Activated T-cell treated with anti-CD3 and anti-CD28 coated beads, Interleukin-2, amount 50 U/mL, for 4 hours (primary cell): Measurements from ENCODE around the gene DCC. TPM values are rescaled to one million over a fixed set of nuclear protein-coding genes. Genes with fewer than 3 reads are reported as not detected.
"Not testable (repeated sequence)": the region's sequence is repeated elsewhere in the genome, so short reads cannot be mapped to it uniquely, and the experiment has no call there.

Experiments used
- ATAC-seq, 2 donors: fragments of 200-7000 bp; cut with Tn5 transposase; one replicate each; pipeline ENCODE4 v1.10.0; 2021
- DNase-seq: peaks from one replicate; pipeline ENCODE4 v3.0.0-alpha.2; 2020
- H3K27me3 Mint-ChIP-seq: one replicate; pipeline ENCODE4 v1.8.0; 2021; ENCODE audit warnings: low read depth, mixed read lengths
- H3K36me3 Mint-ChIP-seq: one replicate; pipeline ENCODE4 v1.8.0; 2022; ENCODE audit warnings: mixed read lengths; ENCODE audit not compliant: insufficient read depth
- H3K4me1 Mint-ChIP-seq: one replicate; pipeline ENCODE4 v1.8.0; 2021; ENCODE audit warnings: low read depth, mixed read lengths
- H3K4me3 Mint-ChIP-seq: one replicate; pipeline ENCODE4 v1.8.0; 2021; ENCODE audit warnings: mild to moderate bottlenecking, moderate library complexity, mixed read lengths
- H3K9me3 Mint-ChIP-seq: one replicate; pipeline ENCODE4 v1.8.0; 2021; ENCODE audit warnings: mixed read lengths
- total RNA-seq, 3 donors: library from RNA; stranded (reverse); gene quantifications; one replicate each; pipeline ENCODE4 v1.2.1, GENCODE V29; 2021

Gene DCC
- total RNA-seq, 3 donors from 2014 or later: not detected

DNA sequence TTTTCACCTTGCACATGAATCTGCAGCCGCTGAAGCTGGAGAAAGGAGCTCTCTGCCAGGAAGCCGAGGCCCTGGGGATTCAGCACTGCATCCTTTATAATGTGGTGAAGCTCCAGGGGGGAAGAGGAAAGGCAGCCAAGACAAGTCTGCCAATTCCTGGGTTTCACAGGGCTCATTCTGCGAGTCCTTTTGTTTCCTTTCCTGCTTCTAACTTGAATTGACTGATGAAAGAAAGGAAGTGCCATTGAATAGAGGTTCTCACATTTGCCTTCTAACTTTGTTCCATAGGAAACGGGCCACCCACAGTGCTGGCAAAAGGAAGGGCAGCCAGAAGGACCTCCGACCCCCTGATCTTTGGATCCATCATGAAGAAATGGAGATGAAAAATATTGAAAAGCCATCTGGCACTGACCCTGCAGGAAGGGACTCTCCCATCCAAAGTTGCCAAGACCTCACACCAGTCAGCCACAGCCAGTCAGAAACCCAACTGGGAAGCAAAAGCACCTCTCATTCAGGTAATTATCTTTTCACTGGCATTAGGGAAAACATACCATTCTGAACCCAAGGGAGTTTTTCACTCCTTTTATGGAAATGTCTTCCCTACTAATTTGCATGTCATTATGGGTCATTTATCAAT lies 1119.1 kb downstream of the DCC start:
- H3K27me3 Mint-ChIP-seq: no peaks in the 10 kb centered on the region
- DNase-seq: no peak
- no peaks in the 10 kb centered on the region for H3K36me3 Mint-ChIP-seq
- no peaks in the 10 kb centered on the region for H3K4me1 Mint-ChIP-seq
- no peak overlapping the region for H3K4me3 Mint-ChIP-seq
- ATAC-seq: no peak
- peaks cover 5% of the 10 kb centered on the region for H3K9me3 Mint-ChIP-seq

DNA sequence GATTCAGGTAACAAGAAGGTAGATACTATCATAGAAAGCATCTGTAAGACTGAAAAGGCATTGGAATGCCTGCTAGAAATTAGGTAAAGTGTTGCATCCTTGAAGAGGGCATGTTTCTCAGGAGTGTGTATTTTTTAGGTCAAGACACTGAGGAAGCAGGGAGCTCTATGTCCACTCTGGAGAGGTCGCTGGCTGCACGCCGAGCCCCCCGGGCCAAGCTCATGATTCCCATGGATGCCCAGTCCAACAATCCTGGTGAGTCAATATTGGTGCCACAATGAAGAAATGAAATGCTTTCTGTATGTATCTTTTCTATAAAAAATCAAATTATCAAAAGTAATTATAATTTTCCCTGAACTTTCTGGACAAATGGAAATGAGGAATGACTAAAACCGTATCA lies 1127.8 kb downstream of the DCC start:
- Mint-ChIP-seq H3K4me1 (no peaks in the 10 kb centered on the region), H3K9me3 (peaks cover 10% of the 10 kb centered on the region), H3K36me3 (no peaks in the 10 kb centered on the region), H3K27me3 (no peaks in the 10 kb centered on the region), H3K4me3 (no peak overlapping the region)
- ATAC-seq (no peak), DNase-seq (no peak)

DNA sequence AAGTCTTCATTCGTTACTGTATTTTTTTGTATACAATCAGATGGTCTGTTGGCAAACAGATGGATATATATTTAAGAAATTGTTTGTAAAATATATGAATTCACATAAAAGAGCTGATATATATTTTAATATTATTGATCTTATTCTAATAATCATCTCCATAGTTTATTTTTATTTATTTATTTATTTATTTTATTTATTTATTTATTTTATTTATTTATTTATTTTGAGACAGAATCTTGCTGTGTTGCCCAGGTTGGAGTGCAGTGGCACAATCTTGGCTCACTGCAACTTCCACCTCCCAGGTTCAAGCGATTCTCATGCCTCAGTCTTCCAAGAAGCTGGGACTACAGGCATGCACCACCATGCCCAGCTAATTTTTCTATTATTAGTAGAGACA lies 1128.2 kb downstream of the DCC start:
- not testable (repeated sequence) for H3K27me3 Mint-ChIP-seq, H3K9me3 Mint-ChIP-seq, ATAC-seq, H3K4me1 Mint-ChIP-seq, H3K36me3 Mint-ChIP-seq, H3K4me3 Mint-ChIP-seq, DNase-seq

DNA sequence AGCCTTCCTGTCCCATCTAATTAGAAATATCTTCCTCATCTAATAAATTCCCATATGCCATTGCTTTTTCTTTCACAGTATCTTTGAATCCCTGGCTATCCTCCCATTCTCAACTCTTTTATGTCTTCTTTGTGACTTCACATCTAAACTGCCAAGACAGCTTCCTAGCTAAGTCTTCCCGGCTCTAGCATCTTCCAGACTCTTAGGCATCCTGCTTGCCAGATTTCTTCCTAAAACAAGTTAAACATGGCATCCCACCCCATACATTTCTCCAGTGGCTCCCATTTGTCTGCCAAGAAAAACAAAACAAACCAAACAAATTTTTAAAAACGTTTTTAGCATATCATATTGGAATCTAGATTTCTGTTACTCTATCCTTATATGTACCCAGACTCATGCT lies 1132.5 kb downstream of the DCC start:
- no peaks in the 10 kb centered on the region for H3K27me3 Mint-ChIP-seq
- no peaks in the 10 kb centered on the region for H3K36me3 Mint-ChIP-seq
- peaks cover 11% of the 10 kb centered on the region for H3K9me3 Mint-ChIP-seq
- H3K4me3 Mint-ChIP-seq: no peak overlapping the region
- DNase-seq (no peak), ATAC-seq (no peak)
- no peaks in the 10 kb centered on the region for H3K4me1 Mint-ChIP-seq

DNA sequence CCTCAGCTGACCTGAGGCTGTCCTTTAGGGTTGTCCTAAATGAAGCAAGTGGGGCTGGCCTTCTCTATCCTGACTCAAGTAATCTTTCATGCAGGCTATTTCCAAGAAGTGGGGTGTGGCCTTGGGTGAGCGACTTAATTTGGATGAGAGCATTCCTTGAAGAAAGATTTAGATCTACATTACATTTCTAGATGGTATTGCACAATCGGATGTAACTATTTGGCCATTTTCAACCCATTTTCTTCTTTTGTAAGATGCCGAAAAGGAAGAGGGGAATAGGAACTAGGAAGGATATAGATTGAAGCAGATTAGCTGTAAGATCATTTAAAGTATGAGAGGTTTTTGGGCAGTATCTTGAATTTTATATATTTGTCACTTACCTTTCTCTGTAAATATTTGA lies 1138.2 kb downstream of the DCC start:
- DNase-seq (no peak), ATAC-seq (no peak)
- Mint-ChIP-seq H3K27me3 (no peaks in the 10 kb centered on the region), H3K36me3 (no peaks in the 10 kb centered on the region), H3K4me1 (no peaks in the 10 kb centered on the region), H3K9me3 (peaks cover 15% of the 10 kb centered on the region), H3K4me3 (no peak overlapping the region)

DNA sequence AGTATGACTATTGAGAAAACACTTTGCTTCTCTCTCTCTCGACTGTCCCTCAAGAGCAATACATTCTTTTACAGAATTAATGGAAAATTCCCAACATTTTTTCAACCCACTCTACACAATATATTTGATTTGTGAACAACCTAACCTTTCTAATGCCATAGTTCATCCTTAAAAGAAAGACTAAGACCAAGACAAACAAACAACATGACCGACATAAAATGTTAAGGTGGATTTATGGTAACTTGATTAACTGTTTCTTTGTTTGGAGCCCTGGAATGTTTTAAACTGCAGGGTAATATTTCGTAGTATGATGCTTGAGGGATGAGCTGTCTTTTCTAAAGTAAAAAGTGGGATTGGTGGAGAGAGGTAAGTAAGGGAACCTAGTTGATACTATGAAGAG lies 1146.3 kb downstream of the DCC start:
- Mint-ChIP-seq H3K27me3 (no peaks in the 10 kb centered on the region), H3K4me3 (no peak overlapping the region)
- ATAC-seq: no peak

DNA sequence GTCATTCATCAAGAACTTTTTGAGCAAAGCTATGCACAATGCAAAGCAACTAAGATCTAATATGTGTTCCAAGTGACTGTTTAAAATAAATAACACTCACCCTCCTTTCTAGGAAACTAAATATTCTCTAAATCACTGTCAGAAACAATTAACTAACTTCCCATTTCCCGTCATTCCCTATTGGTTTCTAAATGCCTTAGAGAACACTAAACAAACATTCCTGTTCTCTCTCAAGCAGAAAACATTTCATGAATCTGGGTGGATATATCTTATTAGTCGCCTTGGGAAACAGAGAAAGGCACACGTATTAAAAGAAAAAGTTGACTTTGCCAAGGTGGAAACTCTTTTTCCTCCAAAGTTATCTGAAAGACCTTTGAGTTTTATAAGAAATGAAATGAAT lies 1149.3 kb downstream of the DCC start:
- no peak for DNase-seq
- H3K9me3 Mint-ChIP-seq: no peaks in the 10 kb centered on the region
- ATAC-seq: no peak

More for the DNA sequence above, 1146.3 kb downstream of the DCC start:
- H3K9me3 Mint-ChIP-seq: no peaks in the 10 kb centered on the region
- H3K36me3 Mint-ChIP-seq: no peaks in the 10 kb centered on the region
- H3K4me1 Mint-ChIP-seq: no peaks in the 10 kb centered on the region
- DNase-seq: no peak

DNA sequence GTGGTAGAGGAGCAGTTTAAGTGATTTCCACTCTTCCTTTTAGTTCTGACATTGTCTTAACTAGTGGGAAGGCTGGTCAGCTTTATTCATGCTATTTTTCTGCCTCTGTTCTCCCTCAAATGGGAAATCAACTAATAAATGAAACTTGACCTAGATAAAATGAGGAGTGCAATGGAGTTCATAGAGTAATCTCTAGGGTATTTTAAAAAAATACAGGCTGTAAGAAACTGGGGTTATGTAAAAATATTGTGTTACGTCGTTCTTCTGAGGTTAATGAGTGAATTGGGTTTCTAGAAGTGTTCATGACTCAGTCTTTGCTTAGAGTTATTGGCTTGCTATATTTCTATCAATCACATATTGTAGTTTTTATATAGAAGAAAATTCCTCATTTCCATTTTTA lies 1150.0 kb downstream of the DCC start:
- no peaks in the 10 kb centered on the region for H3K4me1 Mint-ChIP-seq
- ATAC-seq (no peak), DNase-seq (no peak)
- no peaks in the 10 kb centered on the region for H3K36me3 Mint-ChIP-seq
- H3K9me3 Mint-ChIP-seq: no peaks in the 10 kb centered on the region
- H3K27me3 Mint-ChIP-seq: no peaks in the 10 kb centered on the region
- no peak overlapping the region for H3K4me3 Mint-ChIP-seq

More for the DNA sequence above, 1149.3 kb downstream of the DCC start:
- no peaks in the 10 kb centered on the region for H3K4me1 Mint-ChIP-seq
- H3K4me3 Mint-ChIP-seq: no peak overlapping the region
- H3K36me3 Mint-ChIP-seq: no peaks in the 10 kb centered on the region
- H3K27me3 Mint-ChIP-seq: no peaks in the 10 kb centered on the region

DNA sequence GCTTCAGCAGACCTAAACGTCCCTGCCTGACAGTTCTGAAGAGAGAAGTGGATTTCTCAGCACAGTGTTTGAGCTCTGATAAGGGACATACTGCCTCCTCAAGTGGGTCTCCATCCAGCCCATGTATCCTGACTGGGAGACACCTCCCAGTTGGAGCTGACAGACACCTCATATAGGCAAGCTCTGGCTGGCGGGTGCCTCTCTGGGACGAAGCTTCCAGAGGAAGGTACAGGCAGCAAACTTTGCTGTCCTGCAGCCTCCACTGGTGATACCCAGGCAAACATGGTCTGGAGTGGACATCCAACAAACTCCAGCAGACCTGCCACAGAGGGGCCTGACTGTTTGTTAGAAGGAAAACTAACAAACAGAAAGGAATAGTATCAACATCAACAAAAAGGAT lies 1156.0 kb downstream of the DCC start:
- Mint-ChIP-seq H3K27me3 (no peaks in the 10 kb centered on the region), H3K4me3 (no peak overlapping the region), H3K36me3 (no peaks in the 10 kb centered on the region), H3K9me3 (peaks cover 5% of the 10 kb centered on the region), H3K4me1 (no peaks in the 10 kb centered on the region)
- DNase-seq (no peak), ATAC-seq (no peak)

DNA sequence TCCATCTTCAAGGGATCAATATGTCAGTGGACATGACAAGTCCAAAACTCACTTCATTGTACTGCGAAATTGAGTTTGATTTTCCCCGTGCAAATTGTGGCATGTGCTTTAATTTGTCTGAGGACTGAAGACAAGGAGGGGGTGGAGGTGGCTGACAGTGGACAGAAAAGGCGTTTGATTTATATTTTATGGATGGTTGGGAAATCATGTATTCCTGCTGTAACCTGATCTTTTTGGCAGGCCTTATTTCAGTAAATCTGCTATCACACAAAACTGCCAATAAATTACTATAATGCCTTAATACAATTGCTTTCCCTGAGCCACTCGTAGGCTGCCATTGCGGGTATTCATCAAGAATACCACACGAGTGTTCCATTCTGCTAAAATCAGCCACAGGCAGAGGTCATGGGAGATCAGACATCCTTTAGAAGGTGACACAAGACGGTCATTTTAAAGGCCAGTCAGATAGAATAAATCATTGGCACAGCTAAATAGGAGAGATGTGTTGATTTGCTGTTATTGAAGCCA lies 1164.0 kb downstream of the DCC start:
- DNase-seq (no peak), ATAC-seq (no peak)
- Mint-ChIP-seq H3K9me3 (peaks cover 14% of the 10 kb centered on the region), H3K27me3 (no peaks in the 10 kb centered on the region), H3K4me1 (no peaks in the 10 kb centered on the region), H3K4me3 (no peak overlapping the region), H3K36me3 (no peaks in the 10 kb centered on the region)

DNA sequence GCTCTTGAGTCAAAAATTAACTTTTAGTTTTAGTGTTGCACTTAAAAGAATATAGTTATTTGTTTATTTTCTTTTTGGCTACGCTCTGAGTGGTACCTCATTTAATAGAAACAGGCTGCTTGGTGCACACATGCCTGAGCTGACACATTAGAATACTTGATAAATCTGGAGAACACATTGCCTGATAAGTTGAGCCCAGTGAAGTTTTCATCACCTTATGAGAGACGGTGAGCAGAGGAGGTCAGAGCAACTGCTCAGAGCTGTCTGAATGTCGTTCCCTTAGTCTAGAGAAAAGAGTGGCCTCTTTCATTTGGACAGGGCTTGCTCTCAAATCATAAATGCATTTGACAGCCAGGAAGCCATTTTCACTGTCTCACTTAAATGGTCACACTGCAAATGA lies 1168.5 kb downstream of the DCC start:
- no peak for ATAC-seq
- DNase-seq: no peak
- Mint-ChIP-seq H3K4me3 (no peak overlapping the region), H3K4me1 (no peaks in the 10 kb centered on the region), H3K9me3 (peaks cover 8% of the 10 kb centered on the region), H3K36me3 (no peaks in the 10 kb centered on the region), H3K27me3 (no peaks in the 10 kb centered on the region)

DNA sequence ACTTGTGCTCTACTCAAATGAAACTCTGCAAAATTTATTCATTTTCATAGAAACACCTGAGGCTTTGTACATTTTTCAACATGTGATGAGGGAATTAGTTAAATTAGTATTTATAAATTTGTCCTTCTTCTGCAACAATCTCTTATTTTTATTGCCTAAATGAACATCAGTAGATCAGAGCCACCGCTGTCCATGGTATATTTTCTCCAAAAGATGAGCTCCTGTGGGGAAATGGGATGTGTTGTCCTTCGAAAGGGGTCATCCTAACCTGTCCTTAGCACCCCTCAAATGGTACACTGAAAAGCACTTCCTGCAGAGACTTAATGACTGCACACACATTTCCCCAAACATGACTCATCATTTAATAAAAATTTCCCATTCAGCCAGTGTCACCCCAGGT lies 1169.9 kb downstream of the DCC start:
- ATAC-seq (no peak), DNase-seq (no peak)
- Mint-ChIP-seq H3K4me1 (no peaks in the 10 kb centered on the region), H3K36me3 (no peaks in the 10 kb centered on the region), H3K4me3 (no peak overlapping the region), H3K27me3 (no peaks in the 10 kb centered on the region), H3K9me3 (peaks cover 8% of the 10 kb centered on the region)

DNA sequence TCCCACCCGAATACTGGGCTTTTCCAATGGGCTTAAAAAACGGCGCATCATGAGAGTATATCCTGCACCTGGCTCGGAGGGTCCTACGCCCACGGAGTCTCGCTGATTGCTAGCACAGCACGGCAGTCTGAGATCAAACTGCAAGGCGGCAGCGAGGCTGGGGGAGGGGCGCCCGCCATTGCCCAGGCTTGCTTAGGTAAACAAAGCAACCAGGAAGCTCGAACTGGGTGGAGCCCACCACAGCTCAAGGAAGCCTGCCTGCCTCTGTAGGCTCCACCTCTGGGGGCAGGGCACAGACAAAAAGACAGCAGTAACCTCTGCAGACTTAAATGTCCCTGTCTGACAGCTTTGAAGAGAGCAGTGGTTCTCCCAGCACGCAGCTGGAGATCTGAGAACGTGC lies 1171.7 kb downstream of the DCC start:
- H3K4me3 Mint-ChIP-seq, H3K36me3 Mint-ChIP-seq, H3K9me3 Mint-ChIP-seq, H3K4me1 Mint-ChIP-seq, H3K27me3 Mint-ChIP-seq, DNase-seq, ATAC-seq: not testable (repeated sequence)

DNA sequence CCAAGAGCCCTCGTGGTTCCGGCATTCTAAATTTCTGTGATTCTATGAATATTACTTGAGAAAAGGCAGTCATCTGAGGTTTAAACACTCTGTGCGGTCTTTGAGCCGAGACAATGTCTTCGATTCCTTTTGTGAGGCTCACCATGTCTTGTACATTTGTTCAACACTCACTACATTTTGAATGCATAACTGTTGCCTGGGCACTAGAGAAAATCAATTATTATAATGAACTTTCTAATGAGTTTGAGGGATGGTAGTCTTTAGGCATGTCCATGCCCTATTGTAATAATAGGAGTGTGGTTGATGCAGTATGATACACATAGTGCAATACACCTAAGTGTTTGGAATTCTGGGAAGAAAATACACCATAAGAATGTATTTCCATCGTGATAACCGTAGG lies 1181.1 kb downstream of the DCC start:
- Mint-ChIP-seq H3K4me3 (no peak overlapping the region), H3K9me3 (peaks cover 5% of the 10 kb centered on the region), H3K27me3 (no peaks in the 10 kb centered on the region), H3K36me3 (no peaks in the 10 kb centered on the region), H3K4me1 (no peaks in the 10 kb centered on the region)
- DNase-seq (no peak), ATAC-seq (no peak)

DNA sequence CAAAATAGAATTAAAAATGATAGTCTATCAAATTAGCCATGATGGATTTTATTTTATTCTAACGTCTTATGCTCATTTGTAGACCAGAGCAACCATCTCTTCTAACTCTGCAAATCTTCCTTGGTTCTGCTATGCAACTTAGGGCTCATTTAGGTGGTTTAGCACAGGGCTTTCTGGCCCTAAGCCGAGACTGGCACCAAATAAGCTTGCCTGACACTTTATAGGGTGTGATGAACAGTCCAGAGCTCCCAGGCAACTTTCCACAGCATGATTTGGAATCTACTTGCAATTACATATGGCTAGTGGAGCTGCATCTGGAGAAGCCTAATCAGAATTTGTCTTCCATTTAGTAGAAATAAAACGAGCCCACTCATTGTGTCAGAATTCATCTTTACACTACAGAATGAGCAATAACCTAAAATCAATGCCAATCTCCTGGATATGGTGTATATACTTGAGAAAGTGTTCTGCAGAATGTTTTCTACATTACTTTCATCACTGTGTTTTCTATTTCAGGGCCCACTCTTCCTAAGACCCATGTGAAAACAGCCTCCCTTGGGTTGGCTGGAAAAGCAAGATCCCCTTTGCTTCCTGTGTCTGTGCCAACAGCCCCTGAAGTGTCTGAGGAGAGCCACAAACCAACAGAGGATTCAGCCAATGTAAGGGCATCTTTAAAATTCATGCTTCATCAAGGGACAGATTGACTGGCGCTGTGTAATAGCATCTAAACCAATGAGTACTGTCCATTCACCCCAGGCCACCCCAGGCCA lies 1186.3 kb downstream of the DCC start:
- Mint-ChIP-seq H3K4me3 (no peak overlapping the region), H3K4me1 (no peaks in the 10 kb centered on the region), H3K36me3 (no peaks in the 10 kb centered on the region), H3K27me3 (no peaks in the 10 kb centered on the region), H3K9me3 (peaks cover 5% of the 10 kb centered on the region)
- ATAC-seq (no peak), DNase-seq (no peak)
